Cardiac muscle cell (in vitro differentiated cells and primary cell): ENCODE measurements around the gene CENPF. TPM values are rescaled to one million over a fixed set of nuclear protein-coding genes. Genes with fewer than 3 reads are reported as not detected.

ENCODE experiments used
- DNase-seq, 2 donors: peaks; one replicate each; pipeline versions ENCODE4 v3.0.0 to v3.0.0-alpha.2; 2010 to 2017; ENCODE audit warnings: low read depth in 1 of 2, low spot score in 1 of 2
- H3K27ac ChIP-seq: fragments of 200-600 bp; sonication (generic); 2 replicates; pipeline ENCODE4 v1.5.1; 2016
- H3K27me3 ChIP-seq: fragments of 200-600 bp; sonication (generic); 2 replicates; pipeline ENCODE4 v1.6.0; 2016; ENCODE audit warnings: control low read depth
- H3K36me3 ChIP-seq: fragments of 200-600 bp; sonication (generic); 2 replicates; pipeline ENCODE4 v1.5.1; 2016; ENCODE audit warnings: control low read depth
- H3K4me1 ChIP-seq: fragments of 200-600 bp; sonication (generic); 2 replicates; pipeline ENCODE4 v1.8.1; 2017; ENCODE audit warnings: low read depth, mild to moderate bottlenecking, mixed run types
- H3K4me3 ChIP-seq: fragments of 200-600 bp; sonication (generic); 2 replicates; pipeline ENCODE4 v1.5.1; 2016; ENCODE audit warnings: mild to moderate bottlenecking
- H3K9me3 ChIP-seq: fragments of 200-600 bp; sonication (generic); 2 replicates; pipeline ENCODE4 v1.5.1; 2017; ENCODE audit warnings: low read depth, mild to moderate bottlenecking, control low read depth
- polyA plus RNA-seq: library from polyadenylated mRNA; unstranded; fragments of >200 nt; fragmentation: Nextera tagmentation; extraction: Ambion mirVana; gene quantifications from 2 replicates; pipeline ENCODE4 v1.2.1, GENCODE V29; 2016
- total RNA-seq: library from RNA; depleted of rRNA; stranded (reverse); fragments of >200 nt; gene quantifications from 2 replicates; pipeline ENCODE4 v1.2.3, GENCODE V29; 2016
- TF ChIP-seq, protein P1 (sequence below): IDR thresholded peaks from 2 replicates; pipeline ENCODE4 v1.5.1; 2012; ENCODE audit warnings: low read depth, mild to moderate bottlenecking, low read length

Gene CENPF
- total and polyA plus RNA-seq, 2 experiments from 2014 or later, result 9.7 to 79.7 TPM

DNA sequence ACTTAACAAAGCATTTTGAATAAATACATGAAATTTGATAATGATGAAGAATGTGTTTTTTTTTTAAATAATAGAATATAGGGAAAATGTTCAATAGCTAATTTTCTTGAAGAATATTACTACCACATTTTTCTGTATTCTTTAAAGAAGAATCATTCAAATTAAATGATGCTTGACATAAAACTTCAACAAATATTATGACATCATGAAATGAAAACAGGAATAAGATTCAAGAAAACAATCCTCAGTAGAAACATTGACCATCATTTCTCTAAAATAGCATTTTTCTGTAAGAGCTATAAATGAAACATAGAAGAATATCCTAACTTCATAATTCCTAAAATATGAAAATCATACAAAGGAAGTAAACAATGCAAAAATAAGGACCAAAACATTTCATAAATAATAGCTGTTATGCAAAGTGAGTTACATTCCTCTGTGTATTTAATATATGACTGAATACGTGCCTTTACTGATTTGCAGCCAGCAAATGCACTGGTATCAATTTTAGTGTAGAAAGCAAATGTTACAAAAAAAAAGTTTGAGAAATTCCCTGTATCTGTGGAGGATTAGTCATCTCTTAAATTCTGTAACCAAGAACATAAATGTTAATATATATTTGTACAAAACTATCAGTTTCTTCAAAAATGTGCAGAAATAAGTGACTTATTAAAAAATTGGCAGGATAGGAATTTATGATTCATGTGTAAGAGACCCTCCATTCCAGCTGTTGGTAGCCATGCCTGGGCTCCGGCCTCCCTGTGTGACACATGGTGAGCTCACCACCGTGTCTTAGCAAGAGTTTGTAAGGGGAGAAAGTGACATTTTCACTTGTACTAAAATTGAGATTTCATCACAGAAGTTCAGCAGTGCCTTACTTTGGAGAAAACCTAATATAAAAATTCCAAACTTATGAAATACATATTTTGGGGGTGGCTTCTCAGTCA lies 36.6 kb upstream of the CENPF start:
- H3K4me3 ChIP-seq, result no peak overlapping the region
- peak in 1 of 2 donors; percentile 57 for DNase-seq
- no peaks in the 10 kb centered on the region for H3K27me3 ChIP-seq
- H3K36me3 ChIP-seq, result no peaks in the 10 kb centered on the region
- no peak overlapping the region for H3K27ac ChIP-seq
- TF ChIP-seq, protein P1, sequence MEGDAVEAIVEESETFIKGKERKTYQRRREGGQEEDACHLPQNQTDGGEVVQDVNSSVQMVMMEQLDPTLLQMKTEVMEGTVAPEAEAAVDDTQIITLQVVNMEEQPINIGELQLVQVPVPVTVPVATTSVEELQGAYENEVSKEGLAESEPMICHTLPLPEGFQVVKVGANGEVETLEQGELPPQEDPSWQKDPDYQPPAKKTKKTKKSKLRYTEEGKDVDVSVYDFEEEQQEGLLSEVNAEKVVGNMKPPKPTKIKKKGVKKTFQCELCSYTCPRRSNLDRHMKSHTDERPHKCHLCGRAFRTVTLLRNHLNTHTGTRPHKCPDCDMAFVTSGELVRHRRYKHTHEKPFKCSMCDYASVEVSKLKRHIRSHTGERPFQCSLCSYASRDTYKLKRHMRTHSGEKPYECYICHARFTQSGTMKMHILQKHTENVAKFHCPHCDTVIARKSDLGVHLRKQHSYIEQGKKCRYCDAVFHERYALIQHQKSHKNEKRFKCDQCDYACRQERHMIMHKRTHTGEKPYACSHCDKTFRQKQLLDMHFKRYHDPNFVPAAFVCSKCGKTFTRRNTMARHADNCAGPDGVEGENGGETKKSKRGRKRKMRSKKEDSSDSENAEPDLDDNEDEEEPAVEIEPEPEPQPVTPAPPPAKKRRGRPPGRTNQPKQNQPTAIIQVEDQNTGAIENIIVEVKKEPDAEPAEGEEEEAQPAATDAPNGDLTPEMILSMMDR, result no peak
- no peaks in the 10 kb centered on the region for H3K9me3 ChIP-seq
- no peaks in the 10 kb centered on the region for H3K4me1 ChIP-seq

DNA sequence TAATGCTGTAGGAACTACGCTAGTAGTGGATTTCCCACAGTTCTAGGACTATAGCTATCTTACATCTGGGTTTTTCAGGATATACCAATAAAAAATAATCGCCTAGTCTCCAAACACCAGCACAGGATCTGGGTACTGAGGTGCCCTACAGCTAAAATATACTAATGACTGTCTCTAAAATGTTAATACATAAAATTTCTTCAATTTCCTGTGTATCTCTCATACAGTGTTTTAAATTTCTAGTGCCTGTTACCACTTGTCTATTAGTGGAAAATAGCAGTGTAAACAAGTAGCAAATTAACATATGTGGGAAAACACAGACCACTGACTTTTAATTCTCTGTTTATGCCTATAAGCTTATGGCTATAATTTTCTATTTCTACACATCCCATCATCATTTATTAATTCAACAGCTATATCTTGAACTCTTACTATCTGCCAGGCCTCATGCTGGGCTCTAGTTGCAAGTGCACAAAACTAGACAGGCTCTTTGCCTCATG lies 35.5 kb upstream of the CENPF start:
- Histone ChIP-seq H3K36me3 (no peaks in the 10 kb centered on the region), H3K27ac (no peak overlapping the region), H3K4me3 (no peak overlapping the region), H3K27me3 (no peaks in the 10 kb centered on the region), H3K4me1 (no peaks in the 10 kb centered on the region), H3K9me3 (no peaks in the 10 kb centered on the region)
- no peak for DNase-seq
- TF ChIP-seq, protein P1, result no peak

DNA sequence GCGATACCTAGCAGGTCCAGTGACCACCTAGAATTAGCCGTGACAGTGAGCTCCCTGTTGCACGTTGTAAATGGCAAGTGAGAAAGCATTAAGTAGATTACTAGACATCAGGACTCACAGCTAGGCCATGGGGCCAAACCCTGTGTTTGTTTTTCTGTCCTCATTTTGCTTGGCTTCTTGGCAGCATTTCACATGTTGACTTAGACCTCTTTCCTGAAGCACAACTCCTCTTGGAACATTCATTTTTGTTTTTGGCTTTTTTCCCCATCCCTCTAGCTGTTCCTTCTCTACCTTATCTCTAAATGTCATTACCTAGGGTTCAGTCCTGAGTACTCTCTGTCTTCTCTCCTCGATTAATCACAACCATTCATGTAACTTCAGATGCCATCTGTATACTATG lies 34.7 kb upstream of the CENPF start:
- Histone ChIP-seq H3K27me3 (no peaks in the 10 kb centered on the region), H3K4me3 (no peak overlapping the region), H3K27ac (no peak overlapping the region), H3K4me1 (no peaks in the 10 kb centered on the region), H3K9me3 (no peaks in the 10 kb centered on the region), H3K36me3 (no peaks in the 10 kb centered on the region)
- TF ChIP-seq, protein P1, result no peak
- peak in 1 of 2 donors; percentile 82 for DNase-seq

DNA sequence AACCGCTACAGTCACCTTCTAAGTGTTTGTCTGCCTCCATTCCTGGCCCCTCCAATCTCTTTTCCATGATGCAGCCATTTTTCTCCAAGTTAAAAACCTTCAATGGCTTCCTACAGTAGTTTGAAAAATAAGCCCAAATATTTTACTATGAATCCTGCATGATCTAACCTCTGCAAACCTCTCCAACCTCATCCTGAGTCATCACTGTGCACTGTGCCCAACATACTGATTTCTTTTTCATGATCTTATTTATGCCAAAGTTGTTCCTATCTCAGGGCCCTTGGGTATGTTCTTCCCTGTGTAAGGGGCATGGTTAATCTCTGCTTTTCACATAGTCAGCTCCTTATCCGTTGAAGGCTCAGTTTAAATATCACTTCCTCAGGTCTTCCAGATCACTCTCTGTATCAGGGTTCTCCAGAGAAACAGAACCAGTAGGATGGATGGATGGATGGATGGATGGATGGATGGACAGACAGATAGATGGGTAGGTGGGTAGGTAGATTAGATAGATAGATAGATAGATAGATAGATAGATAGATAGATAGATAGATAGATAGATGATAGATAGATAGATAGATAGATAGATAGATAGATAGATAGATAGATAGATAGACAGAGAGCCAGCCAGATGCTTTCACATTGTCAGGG lies 33.5 kb upstream of the CENPF start:
- TF ChIP-seq, protein P1, result no peak
- no peak overlapping the region for H3K27ac ChIP-seq
- no peaks in the 10 kb centered on the region for H3K36me3 ChIP-seq
- H3K4me3 ChIP-seq, result no peak overlapping the region
- no peaks in the 10 kb centered on the region for H3K4me1 ChIP-seq
- H3K27me3 ChIP-seq, result no peaks in the 10 kb centered on the region
- peak in 1 of 2 donors; percentile 25 for DNase-seq
- H3K9me3 ChIP-seq, result no peaks in the 10 kb centered on the region

DNA sequence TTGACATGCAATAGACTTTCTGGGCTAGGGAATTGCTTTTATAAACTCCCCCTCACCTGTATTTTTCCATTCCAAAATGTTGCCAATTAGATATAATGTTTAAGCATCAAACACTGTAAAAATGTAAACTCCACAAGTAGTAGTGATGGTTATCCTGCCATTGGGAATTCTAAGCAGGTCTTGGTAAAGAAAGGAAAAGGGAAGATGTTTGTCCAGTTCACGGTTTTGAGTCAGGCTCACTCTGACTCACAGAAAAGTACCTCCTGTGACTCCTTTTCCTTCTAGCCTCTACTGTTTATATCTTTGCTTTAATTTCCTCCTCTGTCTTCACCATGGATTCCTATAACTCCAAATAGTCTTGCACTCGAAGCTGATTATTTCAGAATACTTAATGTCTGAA lies 32.6 kb upstream of the CENPF start:
- no peaks in the 10 kb centered on the region for H3K4me1 ChIP-seq
- no peaks in the 10 kb centered on the region for H3K27me3 ChIP-seq
- no peak overlapping the region for H3K4me3 ChIP-seq
- no peak overlapping the region for H3K27ac ChIP-seq
- H3K36me3 ChIP-seq, result no peaks in the 10 kb centered on the region
- TF ChIP-seq, protein P1, result no peak
- H3K9me3 ChIP-seq, result no peaks in the 10 kb centered on the region
- peak in 1 of 2 donors; percentile 48 for DNase-seq
